GM10248 (cell line): ENCODE measurements around the gene PCCA.

Experiments
- CTCF ChIA-PET: fragments of 300-600 bp; sonication (Branson Sonifier 250); formaldehyde crosslinking; extraction: SDS; loops from one replicate; lab custom pipeline; 2021; ENCODE audit warnings: antibody characterized with exemption; lab: Yijun Ruan, JAX
- POLR2A ChIA-PET: fragments of 350-650 bp; sonication (Branson Sonifier 250); formaldehyde crosslinking; extraction: SDS; loops from one replicate; lab custom pipeline; 2020; ENCODE audit warnings: antibody characterized with exemption; lab: Yijun Ruan, JAX
- DNase-seq: peaks from one replicate; pipeline ENCODE4 v3.0.0; 2012; ENCODE audit errors: extremely low spot score
- TF ChIP-seq, protein P1 (sequence below): IDR thresholded peaks from 2 replicates; pipeline ENCODE4 v1.5.1; 2012; ENCODE audit warnings: mild to moderate bottlenecking, low read depth; ENCODE audit errors: extremely low read depth, missing control alignments, control extremely low read depth

Gene PCCA

DNA sequence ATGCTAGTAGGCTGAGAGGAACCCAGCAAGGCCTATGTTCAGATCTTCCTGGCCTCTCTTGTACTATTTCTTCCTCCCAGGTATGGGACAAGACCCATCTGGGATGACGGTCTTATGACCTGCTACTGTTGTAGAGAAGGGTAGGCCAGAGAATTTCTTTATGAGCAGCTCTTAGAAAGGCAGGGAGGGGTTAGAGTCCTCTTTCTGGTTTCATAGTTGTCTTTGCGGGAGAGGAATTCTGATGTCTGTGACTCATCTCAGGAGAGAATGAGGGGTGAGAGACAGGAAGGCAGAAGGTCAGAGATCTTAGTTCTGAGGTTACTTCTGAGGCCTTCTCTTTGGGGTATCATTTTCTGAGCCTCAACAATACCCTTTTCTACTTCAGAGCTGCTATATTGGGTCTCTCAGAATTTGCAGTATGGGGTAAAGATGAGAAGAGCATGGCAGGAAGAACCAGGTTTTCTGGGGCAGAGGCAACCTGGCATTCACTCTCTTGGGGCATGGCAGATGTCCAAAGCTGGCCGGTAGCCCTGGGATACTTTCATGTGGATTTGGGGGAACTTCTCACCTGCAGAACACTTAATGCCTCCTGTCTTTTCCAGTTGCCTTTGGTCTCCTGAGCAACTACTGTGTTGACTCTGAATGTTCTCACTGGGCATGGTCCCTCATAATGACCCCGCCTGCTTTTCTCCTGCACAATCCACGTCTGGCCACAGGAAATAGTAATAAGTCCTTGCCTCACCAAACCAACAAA is 345.3 kb downstream of the PCCA start:
- POLR2A ChIA-PET: no interaction called here
- peak; percentile 22 for DNase-seq

DNA sequence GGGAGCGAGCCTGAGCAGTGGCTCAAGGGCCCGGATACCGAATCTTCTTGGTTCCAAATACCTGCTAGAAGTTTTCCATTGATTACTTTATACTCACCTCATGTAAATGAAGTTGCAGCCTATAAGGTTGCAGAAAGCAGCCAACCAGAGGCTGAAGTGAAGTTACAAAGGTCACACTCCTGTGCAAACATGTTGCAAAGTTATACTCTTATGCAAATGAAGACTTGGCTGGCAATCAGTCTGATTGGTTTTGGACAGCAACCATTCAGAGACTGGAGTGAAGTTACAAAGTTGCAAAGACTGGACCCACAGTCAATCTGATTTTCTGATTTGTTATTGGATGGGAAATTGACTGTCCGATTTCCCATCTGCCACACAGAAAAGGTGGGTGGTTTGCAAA is 347.2 kb downstream of the PCCA start:
- TF ChIP-seq, protein P1, sequence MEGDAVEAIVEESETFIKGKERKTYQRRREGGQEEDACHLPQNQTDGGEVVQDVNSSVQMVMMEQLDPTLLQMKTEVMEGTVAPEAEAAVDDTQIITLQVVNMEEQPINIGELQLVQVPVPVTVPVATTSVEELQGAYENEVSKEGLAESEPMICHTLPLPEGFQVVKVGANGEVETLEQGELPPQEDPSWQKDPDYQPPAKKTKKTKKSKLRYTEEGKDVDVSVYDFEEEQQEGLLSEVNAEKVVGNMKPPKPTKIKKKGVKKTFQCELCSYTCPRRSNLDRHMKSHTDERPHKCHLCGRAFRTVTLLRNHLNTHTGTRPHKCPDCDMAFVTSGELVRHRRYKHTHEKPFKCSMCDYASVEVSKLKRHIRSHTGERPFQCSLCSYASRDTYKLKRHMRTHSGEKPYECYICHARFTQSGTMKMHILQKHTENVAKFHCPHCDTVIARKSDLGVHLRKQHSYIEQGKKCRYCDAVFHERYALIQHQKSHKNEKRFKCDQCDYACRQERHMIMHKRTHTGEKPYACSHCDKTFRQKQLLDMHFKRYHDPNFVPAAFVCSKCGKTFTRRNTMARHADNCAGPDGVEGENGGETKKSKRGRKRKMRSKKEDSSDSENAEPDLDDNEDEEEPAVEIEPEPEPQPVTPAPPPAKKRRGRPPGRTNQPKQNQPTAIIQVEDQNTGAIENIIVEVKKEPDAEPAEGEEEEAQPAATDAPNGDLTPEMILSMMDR: no peak
- ChIA-PET POLR2A (no interaction called here), CTCF (no interaction called here)
- no peak for DNase-seq

More for the DNA sequence above, 345.3 kb downstream of the PCCA start:
- TF ChIP-seq, protein P1: no peak
- CTCF ChIA-PET: interaction anchor here (0.7 to 1.4 kb wide), 5 partner anchors 8 to 81 kb away, joined by 3 read pairs; no protein-coding TSS in a partner anchor

DNA sequence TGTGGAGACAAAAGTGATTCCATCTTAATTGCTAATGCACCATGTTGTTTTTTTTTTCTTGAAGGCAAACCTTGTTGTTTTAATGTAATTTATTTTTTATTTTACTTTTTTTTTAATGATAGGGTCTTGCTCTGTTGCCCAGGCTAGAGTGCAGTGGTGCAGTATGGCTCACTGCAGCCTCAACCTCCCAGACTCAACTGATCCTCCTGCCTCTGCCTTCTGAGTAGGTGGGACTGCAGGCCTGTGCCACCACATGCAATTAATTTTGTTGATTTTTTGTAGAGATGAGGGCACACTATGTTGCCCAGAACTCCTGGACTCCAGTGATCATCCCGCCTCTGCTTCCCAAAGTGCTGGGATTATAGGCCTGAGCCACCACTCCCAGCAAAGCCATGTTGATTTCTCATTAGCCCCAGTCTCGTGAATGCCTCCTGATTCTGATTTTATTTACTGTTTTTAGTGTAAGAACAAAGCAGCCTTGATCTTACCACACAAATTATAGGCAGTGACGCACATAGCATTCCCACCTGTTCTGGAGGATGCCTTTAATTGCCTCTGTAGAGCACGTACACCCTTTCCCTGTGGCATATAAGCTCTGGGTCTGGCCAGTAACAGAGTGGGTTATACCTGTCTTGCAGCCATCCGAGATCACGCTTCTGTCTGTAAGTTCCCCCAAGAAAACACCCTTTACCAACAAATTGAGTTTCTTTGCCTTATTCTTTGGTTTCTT is 349.3 kb downstream of the PCCA start:
- no peak for DNase-seq
- ChIA-PET POLR2A (no interaction called here), CTCF (no interaction called here)
- TF ChIP-seq, protein P1: no peak

DNA sequence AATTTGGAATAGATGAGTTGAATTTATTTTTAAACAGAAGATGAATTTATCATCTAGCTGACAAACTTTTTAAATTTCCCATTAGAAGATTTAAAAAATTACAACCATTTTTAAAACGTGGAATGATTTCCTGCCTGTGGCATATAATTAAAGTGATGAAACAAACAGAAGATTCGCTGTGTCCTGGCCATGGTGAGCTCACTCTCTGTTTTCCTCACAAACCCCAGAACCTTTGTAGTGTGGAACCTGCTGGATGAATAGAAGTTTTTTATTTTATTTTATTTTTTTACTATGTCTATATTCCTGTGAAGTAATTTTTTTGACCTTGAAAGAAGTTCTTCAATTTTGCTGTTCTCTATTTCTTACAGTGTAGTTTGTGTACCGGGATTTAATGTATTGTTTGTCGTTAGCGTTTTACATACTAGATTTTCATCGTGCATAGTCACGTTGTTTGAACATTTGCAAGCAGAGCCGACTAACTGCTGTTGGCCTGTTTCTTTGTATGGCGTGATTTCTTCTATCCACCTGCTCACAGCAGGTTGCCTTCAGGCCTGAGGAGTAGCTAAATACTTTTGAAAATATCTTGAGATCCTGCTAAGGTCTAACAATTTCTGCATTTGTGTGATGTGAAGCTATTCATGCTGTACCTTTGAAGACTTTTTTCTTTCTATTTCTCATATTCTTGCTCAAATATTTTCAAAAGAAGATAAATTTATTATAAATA is 350.5 kb downstream of the PCCA start:
- DNase-seq: no peak

DNA sequence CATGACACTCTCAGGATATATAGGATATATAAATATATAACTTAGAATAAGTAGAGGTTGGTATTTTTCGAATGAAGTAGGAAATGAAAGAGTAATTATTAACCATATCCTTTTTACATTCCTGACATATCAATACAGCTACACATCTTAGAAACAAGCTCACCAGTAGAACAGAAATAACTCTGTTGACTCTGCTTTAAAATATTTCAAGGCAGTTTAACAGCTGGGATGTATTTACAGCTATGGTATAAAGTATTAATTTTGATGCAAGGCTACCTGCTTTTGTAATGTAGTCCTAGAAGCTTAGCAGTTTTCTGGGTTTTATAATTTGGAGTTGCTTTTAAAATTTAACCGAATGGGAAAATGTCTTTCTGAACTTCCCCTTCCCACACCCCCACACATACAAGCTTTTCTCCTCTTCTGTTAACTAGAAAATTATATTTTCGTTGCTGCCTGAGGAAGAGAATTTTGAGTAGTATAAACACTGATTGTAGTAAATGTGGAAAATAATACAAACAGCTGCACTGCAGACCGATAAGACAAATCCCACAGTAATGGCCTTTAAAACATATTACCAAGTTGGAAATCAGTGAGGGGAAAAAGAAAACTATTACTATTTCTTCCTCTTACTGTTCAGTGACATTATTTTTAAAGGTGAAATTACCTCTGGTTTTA is 352.0 kb downstream of the PCCA start:
- DNase-seq: no peak
- ChIA-PET CTCF (no interaction called here), POLR2A (no interaction called here)
- TF ChIP-seq, protein P1: no peak

More for the DNA sequence above, 350.5 kb downstream of the PCCA start:
- POLR2A ChIA-PET: no interaction called here
- CTCF ChIA-PET: interaction anchor here (0.9 kb wide), 1 partner anchor 27 kb away, joined by 3 read pairs; no protein-coding TSS in a partner anchor
- TF ChIP-seq, protein P1: no peak
